OCI-LY7 (cell line): Measurements from ENCODE around the gene OGA.

ENCODE experiments used
- EZH2phosphoT487 ChIP-seq: fragments of 200-600 bp; sonication (generic); IDR thresholded peaks from 2 replicates; pipeline ENCODE4 v1.6.1; 2018; ENCODE audit warnings: low read depth, borderline replicate concordance, mild to moderate bottlenecking, mixed run types, antibody characterized with exemption, low read length, moderate library complexity, mixed read lengths
- TF ChIP-seq, protein P1 (sequence below): fragments of 200-600 bp; sonication (generic); conservative IDR thresholded peaks from 2 replicates; pipeline ENCODE4 v1.5.1; 2014; ENCODE audit warnings: mild to moderate bottlenecking, antibody characterized with exemption, low read length, moderate library complexity, mixed read lengths

DNA sequence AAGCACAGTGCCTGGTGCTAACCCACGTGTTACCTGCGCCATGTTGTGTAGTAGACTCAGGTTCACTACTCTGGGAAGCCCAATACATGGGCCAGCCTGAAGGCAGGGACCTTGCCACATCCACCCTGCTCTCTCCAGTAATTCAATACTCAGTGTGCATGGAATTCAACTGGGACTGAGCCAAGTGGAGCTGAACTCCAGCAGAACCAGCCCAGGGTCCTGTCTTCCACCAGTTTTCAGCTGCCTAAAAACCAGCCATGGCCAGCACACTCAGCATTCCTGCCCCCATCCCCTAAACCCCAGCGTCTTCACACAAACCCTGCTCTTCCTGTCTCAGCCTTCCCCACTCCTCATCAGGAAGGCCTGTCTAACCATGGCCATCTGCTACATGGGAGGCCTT lies 57.7 kb downstream of the OGA start:
- TF ChIP-seq, protein P1, sequence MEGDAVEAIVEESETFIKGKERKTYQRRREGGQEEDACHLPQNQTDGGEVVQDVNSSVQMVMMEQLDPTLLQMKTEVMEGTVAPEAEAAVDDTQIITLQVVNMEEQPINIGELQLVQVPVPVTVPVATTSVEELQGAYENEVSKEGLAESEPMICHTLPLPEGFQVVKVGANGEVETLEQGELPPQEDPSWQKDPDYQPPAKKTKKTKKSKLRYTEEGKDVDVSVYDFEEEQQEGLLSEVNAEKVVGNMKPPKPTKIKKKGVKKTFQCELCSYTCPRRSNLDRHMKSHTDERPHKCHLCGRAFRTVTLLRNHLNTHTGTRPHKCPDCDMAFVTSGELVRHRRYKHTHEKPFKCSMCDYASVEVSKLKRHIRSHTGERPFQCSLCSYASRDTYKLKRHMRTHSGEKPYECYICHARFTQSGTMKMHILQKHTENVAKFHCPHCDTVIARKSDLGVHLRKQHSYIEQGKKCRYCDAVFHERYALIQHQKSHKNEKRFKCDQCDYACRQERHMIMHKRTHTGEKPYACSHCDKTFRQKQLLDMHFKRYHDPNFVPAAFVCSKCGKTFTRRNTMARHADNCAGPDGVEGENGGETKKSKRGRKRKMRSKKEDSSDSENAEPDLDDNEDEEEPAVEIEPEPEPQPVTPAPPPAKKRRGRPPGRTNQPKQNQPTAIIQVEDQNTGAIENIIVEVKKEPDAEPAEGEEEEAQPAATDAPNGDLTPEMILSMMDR, result no peak
- no peak for TF ChIP-seq EZH2phosphoT487
